B cell (primary cell): ENCODE data around the gene NAE1. TPM values are rescaled to one million over a fixed set of nuclear protein-coding genes. Genes with fewer than 3 reads are reported as not detected.

ENCODE experiments used
- ATAC-seq: fragments of 200-7000 bp; cut with Tn5 transposase; one replicate; pipeline ENCODE4 v1.10.0; 2021; ENCODE audit warnings: low read depth, mild to moderate bottlenecking, moderate number of reproducible peaks, moderate library complexity
- CTCF ChIA-PET: fragments of 350-600 bp; sonication (Branson Sonifier 250); formaldehyde crosslinking; loops from one replicate; lab custom pipeline; 2021; ENCODE audit warnings: antibody characterized with exemption, inconsistent platforms; lab: Charles Lee
- POLR2A ChIA-PET: fragments of 350-600 bp; sonication (Branson Sonifier 250); formaldehyde crosslinking; loops from one replicate; lab custom pipeline; 2021; ENCODE audit warnings: antibody characterized with exemption; lab: Charles Lee
- DNase-seq: peaks from one replicate; pipeline ENCODE4 v3.0.0; 2013
- H2AFZ ChIP-seq: 2 replicates; pipeline ENCODE4 v1.6.1; 2012; ENCODE audit warnings: mild to moderate bottlenecking, low read depth, low read length; ENCODE audit not compliant: insufficient read depth, poor library complexity, severe bottlenecking
- H3K27ac ChIP-seq, 2 donors: 1 replicate in 1 of 2; 2 replicates in 1 of 2; pipeline ENCODE4 v1.5.1; 2012 to 2013; ENCODE audit warnings: low read length in 2 of 2, mild to moderate bottlenecking in 2 of 2, moderate library complexity in 1 of 2
- H3K27me3 ChIP-seq, 4 experiments: fragments of 200-600 bp in 1 of 4; sonication (generic) in 1 of 4; replicated peaks in 1 of 4; 1 replicate in 2 of 4; 2 replicates in 2 of 4; pipeline versions ENCODE4 v1.6.1 to v1.7.0; 2013 to 2016; ENCODE audit warnings: low read length in 3 of 4, mild to moderate bottlenecking in 2 of 4, mixed read lengths in 1 of 4, moderate library complexity in 1 of 4; ENCODE audit not compliant: insufficient read depth in 4 of 4, control insufficient read depth in 3 of 4; ENCODE audit errors: control extremely low read depth in 1 of 4
- H3K36me3 ChIP-seq, 2 experiments: replicated peaks in 1 of 2; 1 replicate in 1 of 2; 2 replicates in 1 of 2; pipeline versions ENCODE4 v1.6.1 to v1.7.1; 2013; ENCODE audit warnings: low read length in 1 of 2; ENCODE audit not compliant: insufficient read depth in 2 of 2, control insufficient read depth in 1 of 2; ENCODE audit errors: control extremely low read depth in 1 of 2, extremely low read depth in 1 of 2
- H3K4me1 ChIP-seq, 2 donors: fragments of 200-600 bp in 1 of 2; sonication (generic) in 1 of 2; 1 replicate in 1 of 2; 2 replicates in 1 of 2; pipeline versions ENCODE4 v1.5.1 to v1.6.1; 2013 to 2017; ENCODE audit warnings: low read length in 2 of 2; ENCODE audit not compliant: control insufficient read depth in 2 of 2, insufficient read depth in 2 of 2
- H3K4me2 ChIP-seq: replicated peaks from 2 replicates; pipeline ENCODE3; 2012; ENCODE audit warnings: mild to moderate bottlenecking, low read depth, low read length; ENCODE audit not compliant: poor library complexity, severe bottlenecking
- H3K4me3 ChIP-seq, 5 experiments: fragments of 200-600 bp in 1 of 5; sonication (generic) in 1 of 5; 1 replicate in 3 of 5; 2 replicates in 2 of 5; pipeline versions ENCODE4 v1.5.1 to v1.7.0; 2011 to 2016; ENCODE audit warnings: low read length in 4 of 5, mild to moderate bottlenecking in 4 of 5, low read depth in 2 of 5, control low read depth in 1 of 5, moderate library complexity in 1 of 5; ENCODE audit not compliant: insufficient read depth in 1 of 5; ENCODE audit errors: control extremely low read depth in 1 of 5, extremely low read depth in 1 of 5
- H3K79me2 ChIP-seq: fragments of 200-600 bp; sonication (generic); one replicate; pipeline ENCODE4 v1.6.0; 2016; ENCODE audit warnings: low read length; ENCODE audit not compliant: control insufficient read depth, insufficient read depth
- H3K9ac ChIP-seq: fragments of 200-600 bp; sonication (generic); 2 replicates; pipeline ENCODE4 v1.6.1; 2017; ENCODE audit warnings: mild to moderate bottlenecking, low read length, moderate library complexity
- H3K9me3 ChIP-seq, 3 donors: one replicate each; pipeline versions ENCODE4 v1.6.1 to v1.7.1; 2013; ENCODE audit warnings: low read length in 2 of 3; ENCODE audit not compliant: control insufficient read depth in 2 of 3, insufficient read depth in 1 of 3; ENCODE audit errors: control extremely low read depth in 1 of 3
- H4K20me1 ChIP-seq: 2 replicates; pipeline ENCODE4 v1.6.0; 2012; ENCODE audit warnings: mild to moderate bottlenecking, low read length; ENCODE audit not compliant: insufficient read depth, control insufficient read depth, poor library complexity, severe bottlenecking
- H3K27ac Mint-ChIP-seq: one replicate; pipeline ENCODE4 v1.8.0; 2021; ENCODE audit warnings: mixed read lengths
- H3K27me3 Mint-ChIP-seq: one replicate; pipeline ENCODE4 v1.8.0; 2021; ENCODE audit warnings: mixed read lengths
- H3K4me1 Mint-ChIP-seq: one replicate; pipeline ENCODE4 v1.8.0; 2021; ENCODE audit warnings: mixed read lengths
- H3K4me3 Mint-ChIP-seq: one replicate; pipeline ENCODE4 v1.8.0; 2021; ENCODE audit warnings: mixed read lengths
- H3K9me3 Mint-ChIP-seq: one replicate; pipeline ENCODE4 v1.8.0; 2022; ENCODE audit warnings: mixed read lengths; ENCODE audit not compliant: insufficient read depth
- EZH2 ChIP-seq: IDR thresholded peaks from 2 replicates; pipeline ENCODE4 v1.6.1; 2012; ENCODE audit warnings: borderline replicate concordance, low read depth, mild to moderate bottlenecking, moderate library complexity, low read length; ENCODE audit not compliant: insufficient read depth, poor library complexity, severe bottlenecking
- WGBS: methylation state at CpG from one replicate; pipeline ENCODE4 v1.1.5; 2013; ENCODE audit warnings: missing lambda C conversion rate; ENCODE audit not compliant: insufficient coverage; 5-methylcytosine and 5-hydroxymethylcytosine counted together
- intact Hi-C: fragments of 100-400 bp; cut with micrococcal nuclease; formaldehyde crosslinking; loops from one replicate; pipeline ENCODE4 v1.10.0; 2022
- polyA minus RNA-seq: library from RNA; depleted of rRNA, polyadenylated mRNA; stranded (reverse); fragments of >200 nt; gene quantifications from 2 replicates; pipeline ENCODE4 v1.2.3, GENCODE V29; 2012
- polyA plus RNA-seq: library from polyadenylated mRNA; depleted of rRNA; stranded (reverse); fragments of >200 nt; gene quantifications from 2 replicates; pipeline ENCODE4 v1.2.3, GENCODE V29; 2012
- total RNA-seq, 2 donors: library from RNA; stranded (reverse); fragments of 120-200 nt in 1 of 2; gene quantifications; 1 replicate in 1 of 2; 2 replicates in 1 of 2; pipeline versions ENCODE4 v1.2.3 to v1.2.4, GENCODE V29; 2013 to 2022
- TF ChIP-seq, protein P1 (sequence below): fragments of 200-600 bp; IDR thresholded peaks from one replicate; pipeline ENCODE4 v1.8.0; 2022; ENCODE audit warnings: antibody characterized with exemption, mild to moderate bottlenecking

NAE1 gene
- total RNA-seq (57.6 and 62.5 TPM in 2 replicates), polyA plus RNA-seq (19.3 and 28.5 TPM in 2 replicates), polyA minus RNA-seq (14.5 and 15.7 TPM in 2 replicates)
- total RNA-seq (2013) = 62.7 TPM

DNA sequence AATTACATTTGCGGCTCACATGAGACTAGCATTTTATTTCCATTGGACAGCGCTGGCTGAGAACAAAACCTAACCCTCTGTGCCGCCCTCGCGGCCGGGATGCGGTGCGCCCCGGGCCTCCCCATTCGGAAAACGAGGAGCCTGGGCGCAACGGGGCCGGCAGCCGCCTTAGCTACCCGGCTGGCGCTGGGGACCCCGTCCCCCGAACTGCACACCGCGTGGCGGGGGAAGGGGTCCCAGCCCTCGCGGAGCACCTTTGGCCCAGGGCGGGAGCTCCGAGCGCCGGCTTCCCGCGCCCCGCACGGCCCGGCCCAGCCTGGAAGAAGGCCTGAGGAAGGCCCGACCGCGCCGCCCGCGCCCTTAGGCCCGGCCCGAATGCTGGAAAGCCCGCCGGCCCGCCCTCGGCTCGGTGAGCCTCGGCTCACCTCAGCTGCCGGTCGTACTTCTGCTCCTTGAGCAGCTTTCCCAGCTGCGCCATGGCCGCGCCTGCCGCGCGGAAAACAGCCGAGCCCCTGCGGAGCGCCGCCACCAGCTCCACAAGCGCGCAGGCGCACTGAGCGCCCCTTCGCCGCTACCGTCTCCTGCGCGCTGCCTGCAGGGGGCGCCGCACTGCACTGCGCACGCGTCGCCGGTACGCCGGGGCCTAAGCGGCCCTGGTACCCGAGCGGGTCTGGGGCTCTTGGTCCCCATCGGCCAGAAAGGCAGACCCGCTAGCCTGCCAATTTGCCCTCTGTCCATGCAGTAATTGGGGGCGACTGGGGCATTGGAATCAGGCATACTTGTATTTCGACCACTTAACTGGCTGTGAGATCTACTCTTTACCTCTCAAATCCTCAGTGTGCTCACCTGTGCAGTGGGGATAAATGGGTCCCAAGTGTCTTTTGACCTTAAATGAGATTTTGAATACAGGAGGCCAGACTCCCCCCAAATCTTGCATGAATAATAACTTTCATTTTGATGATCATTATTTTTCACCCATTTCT lies at the start of gene NAE1:
TSS of gene NAE1 (minus strand) at position 555 of the 983 bp plus-strand sequence. CDS start at position 478, 77 bp downstream.
- under 1% methylated on average over 82 of the region's 84 CpGs for WGBS
- H3K27me3 Mint-ChIP-seq = peaks cover 5% of the 10 kb centered on the region
- peak; percentile 95 for DNase-seq
- peaks cover 5 to 14% of the 10 kb centered on the region in 2 experiments for H3K36me3 ChIP-seq
- TF ChIP-seq, protein P1, sequence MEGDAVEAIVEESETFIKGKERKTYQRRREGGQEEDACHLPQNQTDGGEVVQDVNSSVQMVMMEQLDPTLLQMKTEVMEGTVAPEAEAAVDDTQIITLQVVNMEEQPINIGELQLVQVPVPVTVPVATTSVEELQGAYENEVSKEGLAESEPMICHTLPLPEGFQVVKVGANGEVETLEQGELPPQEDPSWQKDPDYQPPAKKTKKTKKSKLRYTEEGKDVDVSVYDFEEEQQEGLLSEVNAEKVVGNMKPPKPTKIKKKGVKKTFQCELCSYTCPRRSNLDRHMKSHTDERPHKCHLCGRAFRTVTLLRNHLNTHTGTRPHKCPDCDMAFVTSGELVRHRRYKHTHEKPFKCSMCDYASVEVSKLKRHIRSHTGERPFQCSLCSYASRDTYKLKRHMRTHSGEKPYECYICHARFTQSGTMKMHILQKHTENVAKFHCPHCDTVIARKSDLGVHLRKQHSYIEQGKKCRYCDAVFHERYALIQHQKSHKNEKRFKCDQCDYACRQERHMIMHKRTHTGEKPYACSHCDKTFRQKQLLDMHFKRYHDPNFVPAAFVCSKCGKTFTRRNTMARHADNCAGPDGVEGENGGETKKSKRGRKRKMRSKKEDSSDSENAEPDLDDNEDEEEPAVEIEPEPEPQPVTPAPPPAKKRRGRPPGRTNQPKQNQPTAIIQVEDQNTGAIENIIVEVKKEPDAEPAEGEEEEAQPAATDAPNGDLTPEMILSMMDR = peak; percentile 99
- no peak for TF ChIP-seq EZH2
- H3K9me3 ChIP-seq = no peaks in the 10 kb centered on the region
- peak within 1 kb of the TSS; percentile 67 for H3K27ac Mint-ChIP-seq
- intact Hi-C loops = loop anchor here (2.0 kb wide), 3 partner anchors 42 to 80 kb away; partner anchors contain the start of genes DYNC1LI2 and PDP2
- H3K4me1 Mint-ChIP-seq = peaks cover 25% of the 10 kb centered on the region
- H3K4me1 ChIP-seq = peaks cover 10 to 22% of the 10 kb centered on the region in 2 donors
- H3K27ac ChIP-seq = peak within 1 kb of the TSS in 1 of 2 donors; percentile 76
- peak; percentile 98 for ATAC-seq
- CTCF ChIA-PET = interaction anchor here (0.6 to 4.0 kb wide), 20 partner anchors 10 to 424 kb away, joined by 3 to 58 read pairs (median 4); partner anchors contain the start of genes CA7, CKLF, DYNC1LI2 and PDP2
- H3K79me2 ChIP-seq = peaks cover 31% of the 10 kb centered on the region
- peak within 1 kb of the TSS; percentile 57 to 87 (median 79) for H3K4me3 ChIP-seq
- POLR2A ChIA-PET = interaction anchor here (1.1 kb wide), 1 partner anchor 42 kb away, joined by 3 read pairs; no protein-coding TSS in a partner anchor
- H3K4me3 Mint-ChIP-seq = peak within 1 kb of the TSS; percentile 77
- H3K27me3 ChIP-seq = peaks cover 0 to 3% (median 0%) of the 10 kb centered on the region in 4 experiments
- peaks cover 23% of the 10 kb centered on the region for H4K20me1 ChIP-seq
- peak within 1 kb of the TSS; percentile 85 for H2AFZ ChIP-seq
- H3K9me3 Mint-ChIP-seq = no peaks in the 10 kb centered on the region
- H3K4me2 ChIP-seq = peak within 1 kb of the TSS; percentile 87
- peak within 1 kb of the TSS; percentile 82 for H3K9ac ChIP-seq
